ENCODE measurements around the gene DENND6A.
"Not testable (repeated sequence)": the region's sequence is repeated elsewhere in the genome, so short reads cannot be mapped to it uniquely, and the experiment has no call there.

Gene DENND6A

DNA sequence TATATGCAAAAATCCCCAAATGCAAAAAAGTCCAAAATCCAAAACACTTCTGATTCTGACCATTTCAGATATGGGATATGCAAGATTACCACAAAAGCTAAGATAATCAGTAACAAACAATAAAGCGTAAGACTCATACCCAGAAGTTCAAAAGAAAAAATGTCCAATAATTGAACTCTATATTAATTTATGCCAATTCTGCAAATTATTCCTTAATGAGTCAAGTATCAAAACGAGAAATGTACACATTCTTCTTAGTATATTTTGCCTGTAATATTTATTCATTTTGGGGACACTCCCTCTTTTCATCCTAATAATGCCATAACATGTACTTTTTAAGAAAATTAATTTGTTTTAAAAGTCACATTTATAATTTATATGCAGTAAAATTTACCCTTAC is 37.1 kb downstream of the DENND6A start:
- Mint-ChIP-seq H3K27ac (ENCODE audit: low read depth) (no peak overlapping the region), H3K4me3 (no peak overlapping the region), H3K27me3 (no peaks in the 10 kb centered on the region), H3K36me3 (ENCODE audit: insufficient read depth) (peaks cover 51% of the 10 kb centered on the region), H3K9me3 (no peaks in the 10 kb centered on the region), H3K4me1 (peaks cover 11% of the 10 kb centered on the region)
- ATAC-seq (replicated peaks; ENCODE audit: extremely low read depth, poor library complexity, severe bottlenecking) (no peak), DNase-seq (ENCODE audit: low spot score in 2 of 2) (no peak)

DNA sequence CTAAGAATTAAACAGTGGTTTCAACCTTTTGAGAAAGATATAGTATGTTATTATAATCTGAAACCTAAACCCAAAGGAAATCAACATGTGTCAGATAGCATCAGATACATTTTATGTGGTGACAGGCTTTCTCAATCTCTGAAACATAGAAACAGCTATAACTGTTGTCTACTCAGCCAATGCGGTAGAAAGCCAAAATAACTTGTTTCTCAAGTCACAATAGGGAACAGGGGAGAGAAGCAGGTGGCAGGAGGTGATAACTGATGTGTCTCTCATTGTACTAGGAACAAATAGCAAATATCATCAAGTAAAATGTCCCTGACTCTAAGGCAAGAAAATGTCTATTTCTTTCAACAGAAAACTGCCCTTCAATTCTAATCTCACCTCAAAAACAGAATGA is 38.6 kb downstream of the DENND6A start:
- ATAC-seq (replicated peaks; ENCODE audit: extremely low read depth, poor library complexity, severe bottlenecking) (no peak), DNase-seq (ENCODE audit: low spot score in 2 of 2) (no peak)
- Mint-ChIP-seq H3K4me1 (peaks cover 4% of the 10 kb centered on the region), H3K9me3 (no peaks in the 10 kb centered on the region), H3K27me3 (no peaks in the 10 kb centered on the region), H3K4me3 (no peak overlapping the region), H3K27ac (ENCODE audit: low read depth) (no peak overlapping the region), H3K36me3 (ENCODE audit: insufficient read depth) (peaks cover 52% of the 10 kb centered on the region)

DNA sequence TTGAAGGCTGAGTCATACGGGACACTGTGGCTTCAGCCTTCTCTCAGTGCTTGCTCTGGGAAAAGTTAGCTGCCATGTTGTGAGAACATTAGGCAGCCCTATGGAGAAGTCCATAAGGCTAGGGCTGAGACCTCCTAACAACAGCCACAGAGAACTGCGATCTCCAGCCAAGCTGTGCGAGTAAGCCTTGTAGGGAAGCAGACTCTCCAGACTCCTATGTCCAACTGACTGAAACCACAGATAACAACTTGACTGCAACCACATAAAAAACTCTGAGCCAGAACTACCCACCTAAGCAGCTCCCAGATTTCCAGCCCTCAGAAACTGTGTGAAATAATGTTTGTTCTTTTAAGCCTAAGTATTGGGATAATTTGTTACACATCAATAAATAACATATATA is 40.7 kb downstream of the DENND6A start:
- no peak for DNase-seq (ENCODE audit: low spot score in 2 of 2)
- Mint-ChIP-seq H3K9me3 (no peaks in the 10 kb centered on the region), H3K4me3 (no peak overlapping the region), H3K27me3 (no peaks in the 10 kb centered on the region), H3K4me1 (peaks cover 20% of the 10 kb centered on the region), H3K36me3 (ENCODE audit: insufficient read depth) (peaks cover 46% of the 10 kb centered on the region), H3K27ac (ENCODE audit: low read depth) (no peak overlapping the region)
- no peak for ATAC-seq (replicated peaks; ENCODE audit: extremely low read depth, poor library complexity, severe bottlenecking)

DNA sequence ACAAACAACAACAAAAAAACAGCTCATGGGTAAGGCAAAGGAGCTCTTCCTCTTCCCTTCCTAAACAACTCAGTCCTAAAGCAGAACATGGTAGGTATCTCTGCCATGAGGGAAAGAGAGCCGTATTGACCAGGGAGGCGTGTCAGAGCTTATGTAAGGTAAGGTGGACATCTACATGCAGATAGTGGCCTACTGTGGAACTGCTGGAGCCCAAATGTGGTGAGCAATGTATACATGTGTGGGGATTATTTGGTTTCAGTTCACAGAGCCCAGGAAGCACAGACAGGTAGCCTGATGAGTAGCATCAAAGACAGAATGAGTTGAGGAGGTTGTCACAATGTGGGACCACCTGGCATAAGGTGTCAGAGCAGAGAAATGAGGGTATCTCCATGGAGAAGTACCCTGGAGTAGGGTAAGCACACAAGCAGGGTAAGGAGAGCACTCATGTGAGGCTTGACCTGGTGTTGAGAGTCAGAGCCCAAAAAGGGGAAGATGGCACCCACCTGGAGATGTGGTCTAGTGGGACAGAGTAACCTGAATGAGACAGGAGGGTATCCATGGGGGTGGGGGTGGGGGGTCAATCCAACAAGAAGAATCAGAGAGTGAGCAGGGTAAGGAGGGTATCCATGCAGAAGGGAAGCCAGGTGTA is 45.5 kb downstream of the DENND6A start:
- Mint-ChIP-seq H3K9me3 (no peaks in the 10 kb centered on the region), H3K4me1 (peaks cover 25% of the 10 kb centered on the region), H3K4me3 (no peak overlapping the region), H3K36me3 (ENCODE audit: insufficient read depth) (peaks cover 48% of the 10 kb centered on the region), H3K27ac (ENCODE audit: low read depth) (peak overlapping the region; percentile 50), H3K27me3 (no peaks in the 10 kb centered on the region)
- no peak for ATAC-seq (replicated peaks; ENCODE audit: extremely low read depth, poor library complexity, severe bottlenecking)
- DNase-seq (ENCODE audit: low spot score in 2 of 2) = no peak

DNA sequence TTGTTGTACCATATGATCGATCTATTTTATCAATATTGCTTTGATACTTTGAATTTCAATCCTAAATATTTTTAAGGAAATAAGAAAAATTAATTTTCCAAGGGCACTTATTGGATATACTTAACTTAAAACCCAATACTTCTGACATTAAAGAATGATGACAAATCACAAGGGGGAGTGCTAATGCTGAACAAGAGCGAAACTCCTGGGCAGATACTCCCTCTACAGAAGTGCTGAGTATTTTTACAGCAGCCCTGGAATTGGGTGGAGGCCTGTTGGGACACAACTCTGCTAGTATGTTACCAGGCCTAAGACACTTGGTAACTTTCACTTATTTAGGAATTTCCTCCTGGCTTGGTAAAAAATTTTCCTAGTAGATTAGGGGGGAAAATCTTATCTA is 46.2 kb downstream of the DENND6A start:
- Mint-ChIP-seq H3K9me3 (no peaks in the 10 kb centered on the region), H3K4me3 (no peak overlapping the region), H3K36me3 (ENCODE audit: insufficient read depth) (peaks cover 48% of the 10 kb centered on the region), H3K27me3 (no peaks in the 10 kb centered on the region), H3K27ac (ENCODE audit: low read depth) (peak overlapping the region; percentile 50), H3K4me1 (peaks cover 25% of the 10 kb centered on the region)
- ATAC-seq (replicated peaks; ENCODE audit: extremely low read depth, poor library complexity, severe bottlenecking) = no peak
- no peak for DNase-seq (ENCODE audit: low spot score in 2 of 2)

DNA sequence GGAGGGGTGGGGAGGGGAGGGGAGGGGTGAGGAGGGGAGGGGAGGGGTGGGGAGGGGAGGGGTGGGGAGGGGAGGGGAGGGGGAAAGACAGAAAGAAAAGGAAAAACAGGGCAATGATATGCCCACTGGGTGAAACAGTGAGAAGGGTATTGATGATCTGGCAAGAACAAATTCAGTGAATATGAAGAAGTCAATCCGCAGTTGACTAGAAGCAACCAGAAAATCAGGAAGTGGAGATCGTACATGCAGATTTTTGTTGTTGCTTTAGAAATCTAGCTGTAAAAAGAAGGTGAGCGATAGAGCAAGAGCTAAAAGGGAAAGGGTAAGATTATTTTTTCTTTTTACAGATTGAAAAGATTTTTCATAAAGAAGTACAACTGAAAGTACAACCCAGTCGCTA is 48.1 kb downstream of the DENND6A start:
- Mint-ChIP-seq H3K4me3 (no peak overlapping the region), H3K4me1 (peaks cover 25% of the 10 kb centered on the region), H3K36me3 (ENCODE audit: insufficient read depth) (peaks cover 51% of the 10 kb centered on the region), H3K27ac (ENCODE audit: low read depth) (no peak overlapping the region), H3K9me3 (no peaks in the 10 kb centered on the region), H3K27me3 (no peaks in the 10 kb centered on the region)
- DNase-seq (ENCODE audit: low spot score in 2 of 2) (no peak), ATAC-seq (replicated peaks; ENCODE audit: extremely low read depth, poor library complexity, severe bottlenecking) (no peak)

DNA sequence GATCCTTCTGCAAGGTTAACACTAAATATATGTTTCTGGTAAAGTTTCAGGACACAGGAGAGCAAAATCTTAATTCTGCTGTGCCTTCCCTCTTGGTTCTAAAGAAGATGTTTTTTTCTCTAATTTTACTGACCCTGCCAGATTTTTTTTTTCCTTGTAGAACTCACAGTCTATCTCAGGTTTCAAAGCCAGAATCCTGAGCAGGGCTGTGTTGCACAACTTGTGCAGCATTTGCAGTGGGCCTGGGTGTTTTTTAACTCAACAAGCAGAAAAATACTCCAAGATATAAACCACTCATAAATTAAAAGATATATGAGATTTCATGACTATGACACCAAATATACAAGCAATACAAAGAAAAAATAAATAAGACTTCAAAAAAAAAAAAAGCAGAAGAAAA is 55.5 kb downstream of the DENND6A start:
- Mint-ChIP-seq H3K9me3 (no peaks in the 10 kb centered on the region), H3K27ac (ENCODE audit: low read depth) (peak overlapping the region; percentile 88), H3K4me3 (no peak overlapping the region), H3K4me1 (peaks cover 6% of the 10 kb centered on the region), H3K27me3 (no peaks in the 10 kb centered on the region), H3K36me3 (ENCODE audit: insufficient read depth) (peaks cover 59% of the 10 kb centered on the region)
- DNase-seq (ENCODE audit: low spot score in 2 of 2) (no peak), ATAC-seq (replicated peaks; ENCODE audit: extremely low read depth, poor library complexity, severe bottlenecking) (no peak)

DNA sequence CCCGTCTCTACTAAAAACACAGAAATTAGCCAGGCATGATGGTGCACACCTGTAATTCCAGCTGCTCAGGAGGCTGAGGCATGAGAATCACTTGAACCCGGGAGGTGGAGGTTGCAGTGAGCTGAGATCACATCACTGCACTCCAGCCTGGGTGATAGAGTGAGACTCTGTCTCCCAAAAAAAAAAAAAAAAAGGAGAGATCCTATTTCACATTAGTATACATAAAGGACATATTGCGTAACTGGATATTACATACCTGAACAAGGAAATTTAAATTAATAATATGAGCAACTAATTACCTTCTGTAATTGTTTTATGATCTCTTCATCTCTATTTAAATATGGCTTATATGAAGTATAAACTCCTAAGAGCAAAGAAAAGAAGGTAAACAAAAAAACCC is 58.6 kb downstream of the DENND6A start:
- not testable (repeated sequence) for H3K4me3 Mint-ChIP-seq; H3K4me1 Mint-ChIP-seq; H3K27me3 Mint-ChIP-seq; DNase-seq (ENCODE audit: low spot score in 2 of 2); H3K27ac Mint-ChIP-seq (ENCODE audit: low read depth); ATAC-seq (replicated peaks; ENCODE audit: extremely low read depth, poor library complexity, severe bottlenecking); H3K9me3 Mint-ChIP-seq
- peaks cover 64% of the 10 kb centered on the region for H3K36me3 Mint-ChIP-seq (ENCODE audit: insufficient read depth)

DNA sequence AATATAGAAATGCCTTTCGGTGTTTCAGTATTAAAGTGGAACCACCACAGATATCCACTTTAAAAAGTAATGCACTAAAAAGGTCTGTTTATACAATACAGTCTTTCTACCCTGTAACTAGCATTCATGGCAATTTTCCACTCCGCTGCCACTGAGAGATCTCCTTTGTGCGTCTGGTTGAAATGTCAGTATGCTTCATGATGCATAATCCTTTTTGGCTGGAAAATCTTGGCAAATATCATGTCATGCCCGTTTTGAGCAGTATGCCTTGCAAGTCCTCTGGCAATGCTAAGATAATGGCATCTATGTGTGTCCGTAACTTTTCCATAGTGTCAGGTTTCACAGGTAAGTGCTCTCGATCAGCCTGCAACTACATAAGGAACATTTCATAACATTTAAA is 64.9 kb downstream of the DENND6A start:
- ATAC-seq (replicated peaks; ENCODE audit: extremely low read depth, poor library complexity, severe bottlenecking) (no peak), DNase-seq (ENCODE audit: low spot score in 2 of 2) (no peak)
- Mint-ChIP-seq H3K27ac (ENCODE audit: low read depth) (no peak overlapping the region), H3K36me3 (ENCODE audit: insufficient read depth) (peaks cover 63% of the 10 kb centered on the region), H3K9me3 (no peaks in the 10 kb centered on the region), H3K27me3 (no peaks in the 10 kb centered on the region), H3K4me3 (no peak overlapping the region), H3K4me1 (no peaks in the 10 kb centered on the region)

DNA sequence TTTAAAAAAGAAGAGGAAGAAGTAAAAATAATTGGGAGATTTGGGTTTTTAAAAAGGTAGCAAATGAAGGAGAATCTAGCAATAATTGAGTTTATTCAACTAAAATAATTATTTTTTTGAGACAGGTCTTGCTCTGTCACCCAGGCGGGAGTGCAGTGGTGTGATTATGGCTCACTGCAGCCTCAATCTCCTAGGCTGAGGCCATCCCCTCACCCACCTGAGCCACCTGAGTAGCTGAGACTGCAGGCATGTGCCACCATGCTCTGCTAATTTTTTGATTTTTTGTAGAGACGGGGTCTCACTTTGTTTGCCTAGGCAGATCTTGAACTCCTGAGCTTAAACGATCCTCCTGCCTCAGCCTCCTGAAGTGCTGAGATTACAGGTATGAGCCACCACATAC is 68.1 kb downstream of the DENND6A start:
- Mint-ChIP-seq H3K4me1 (no peaks in the 10 kb centered on the region), H3K27me3 (no peaks in the 10 kb centered on the region), H3K27ac (ENCODE audit: low read depth) (peak overlapping the region; percentile 74), H3K36me3 (ENCODE audit: insufficient read depth) (peaks cover 44% of the 10 kb centered on the region), H3K9me3 (no peaks in the 10 kb centered on the region), H3K4me3 (no peak overlapping the region)
- no peak for DNase-seq (ENCODE audit: low spot score in 2 of 2)
- ATAC-seq (replicated peaks; ENCODE audit: extremely low read depth, poor library complexity, severe bottlenecking) = no peak

DNA sequence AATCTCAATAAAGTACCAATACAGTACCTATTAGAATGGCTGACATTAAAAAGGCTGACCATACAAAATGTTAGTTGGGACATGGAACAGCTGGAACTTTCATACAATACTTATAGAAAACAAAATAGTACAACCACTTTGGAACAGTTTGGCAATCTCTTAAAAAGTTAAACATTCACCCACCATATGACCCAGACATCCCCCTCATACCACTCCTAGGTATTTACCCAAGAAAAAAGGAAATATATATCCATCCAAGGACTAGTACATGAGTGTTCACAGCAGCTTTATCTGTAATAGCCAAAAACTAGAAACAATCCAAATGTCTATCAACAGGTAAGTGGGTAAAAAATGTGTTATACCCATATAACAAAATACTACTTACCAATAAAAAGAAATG is 70.5 kb downstream of the DENND6A start:
- Mint-ChIP-seq H3K4me3 (no peak overlapping the region), H3K4me1 (no peaks in the 10 kb centered on the region), H3K27ac (ENCODE audit: low read depth) (no peak overlapping the region), H3K36me3 (ENCODE audit: insufficient read depth) (peaks cover 20% of the 10 kb centered on the region), H3K27me3 (no peaks in the 10 kb centered on the region), H3K9me3 (no peaks in the 10 kb centered on the region)
- DNase-seq (ENCODE audit: low spot score in 2 of 2) (no peak), ATAC-seq (replicated peaks; ENCODE audit: extremely low read depth, poor library complexity, severe bottlenecking) (no peak)

DNA sequence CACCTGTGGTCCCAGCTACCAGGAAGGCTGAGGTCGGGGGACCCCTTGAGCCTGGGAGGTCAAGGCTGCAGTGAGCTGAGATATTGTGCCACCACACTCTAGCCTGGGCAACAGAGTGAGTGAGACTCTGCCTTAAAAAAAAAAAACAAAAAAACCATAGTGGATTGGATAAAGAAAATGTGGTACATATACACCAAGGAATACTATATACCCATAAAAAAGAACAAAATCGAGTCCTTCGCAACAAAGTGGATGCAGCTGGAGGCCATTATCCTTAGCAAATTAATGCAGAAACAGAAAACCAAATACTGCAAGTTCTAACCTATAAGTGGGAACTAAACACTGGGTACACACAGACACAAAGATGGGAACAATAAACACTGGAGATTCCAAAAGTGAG is 75.1 kb downstream of the DENND6A start:
- H3K36me3 Mint-ChIP-seq (ENCODE audit: insufficient read depth) = peaks cover 4% of the 10 kb centered on the region
- ATAC-seq (replicated peaks; ENCODE audit: extremely low read depth, poor library complexity, severe bottlenecking) = no peak

DNA sequence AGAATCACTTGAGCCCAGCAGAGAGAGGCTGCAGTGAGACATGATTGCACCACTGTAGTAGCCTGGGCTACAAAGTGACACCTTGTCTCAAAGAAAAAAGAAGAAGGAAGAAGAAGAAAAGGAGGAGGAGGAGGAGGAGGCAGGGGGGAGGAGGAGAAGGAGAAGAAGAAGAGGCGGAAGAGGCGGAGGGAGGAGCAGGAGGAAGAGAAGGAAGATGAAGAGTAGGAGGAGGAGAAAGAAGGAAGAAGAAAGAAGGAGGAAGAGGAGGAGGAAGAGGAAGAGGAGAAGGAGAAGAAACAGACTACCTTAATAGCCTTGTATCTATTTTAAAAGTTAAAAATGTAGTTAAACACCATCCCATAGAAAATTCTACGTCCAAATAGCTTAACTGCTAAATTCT is 76.6 kb downstream of the DENND6A start:
- Mint-ChIP-seq H3K9me3 (no peaks in the 10 kb centered on the region), H3K36me3 (ENCODE audit: insufficient read depth) (peaks cover 2% of the 10 kb centered on the region), H3K4me1 (peaks cover 5% of the 10 kb centered on the region), H3K27ac (ENCODE audit: low read depth) (no peak overlapping the region), H3K27me3 (no peaks in the 10 kb centered on the region), H3K4me3 (no peak overlapping the region)
- DNase-seq (ENCODE audit: low spot score in 2 of 2) (no peak), ATAC-seq (replicated peaks; ENCODE audit: extremely low read depth, poor library complexity, severe bottlenecking) (no peak)

More for the DNA sequence above, 75.1 kb downstream of the DENND6A start:
- no peak overlapping the region for H3K4me3 Mint-ChIP-seq
- H3K27ac Mint-ChIP-seq (ENCODE audit: low read depth) = no peak overlapping the region
- no peaks in the 10 kb centered on the region for H3K4me1 Mint-ChIP-seq
- H3K27me3 Mint-ChIP-seq = no peaks in the 10 kb centered on the region
- DNase-seq (ENCODE audit: low spot score in 2 of 2) = no peak
- H3K9me3 Mint-ChIP-seq = no peaks in the 10 kb centered on the region

DNA sequence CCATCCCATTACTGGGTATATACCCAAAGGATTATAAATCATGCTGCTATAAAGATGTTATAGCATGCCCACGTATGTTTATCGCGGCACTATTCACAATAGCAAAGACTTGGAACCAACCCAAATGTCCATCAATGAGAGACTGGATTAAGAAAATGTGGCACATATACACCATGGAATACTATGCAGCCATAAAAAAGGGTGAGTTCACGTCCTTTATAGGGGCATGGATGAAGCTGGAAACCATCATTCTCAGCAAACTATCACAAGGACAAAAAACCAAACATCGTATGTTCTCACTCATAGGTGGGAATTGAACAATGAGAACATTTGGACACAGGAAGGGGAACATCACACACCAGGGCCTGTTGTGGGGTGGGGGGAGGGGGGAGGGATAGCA is 81.0 kb downstream of the DENND6A start:
- H3K4me3 Mint-ChIP-seq; ATAC-seq (replicated peaks; ENCODE audit: extremely low read depth, poor library complexity, severe bottlenecking); H3K4me1 Mint-ChIP-seq; H3K36me3 Mint-ChIP-seq (ENCODE audit: insufficient read depth); H3K27me3 Mint-ChIP-seq; DNase-seq (ENCODE audit: low spot score in 2 of 2); H3K9me3 Mint-ChIP-seq; H3K27ac Mint-ChIP-seq (ENCODE audit: low read depth): not testable (repeated sequence)
